ENCODE results near the gene MMRN1. TPM values are rescaled to one million over a fixed set of nuclear protein-coding genes. Genes with fewer than 3 reads are reported as not detected.

MMRN1 gene
- total and polyA plus RNA-seq, 2 of the 8 experiments (the other 6 are each of a cell fraction or from before 2014, with no cell fraction given), result not detected

DNA sequence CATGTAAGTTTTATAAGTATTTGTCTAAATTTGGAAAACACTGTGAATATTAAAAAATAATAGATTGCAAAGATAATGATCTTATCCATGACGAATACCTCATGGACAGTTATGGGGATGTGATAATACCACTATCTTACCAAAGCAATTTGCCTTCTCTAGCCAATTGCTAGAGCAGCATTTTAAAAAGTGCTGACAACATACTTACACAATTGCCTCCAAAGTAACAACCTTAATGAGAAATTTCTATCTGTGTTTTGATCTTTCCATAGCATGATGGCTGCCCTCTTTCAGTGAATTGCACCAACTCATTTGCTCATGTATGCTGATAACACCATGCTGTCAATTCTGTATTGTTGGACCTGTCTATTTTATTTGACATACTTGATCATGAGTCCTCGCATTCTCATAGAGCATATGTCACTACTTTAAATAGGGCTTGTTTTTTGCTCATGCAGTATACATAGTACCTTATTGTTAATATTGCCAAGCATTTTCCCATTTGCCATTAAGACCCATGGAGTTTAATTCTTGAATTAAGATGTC lies 87.2 kb downstream of the MMRN1 start (continued):
- TF ChIP-seq, protein P1, sequence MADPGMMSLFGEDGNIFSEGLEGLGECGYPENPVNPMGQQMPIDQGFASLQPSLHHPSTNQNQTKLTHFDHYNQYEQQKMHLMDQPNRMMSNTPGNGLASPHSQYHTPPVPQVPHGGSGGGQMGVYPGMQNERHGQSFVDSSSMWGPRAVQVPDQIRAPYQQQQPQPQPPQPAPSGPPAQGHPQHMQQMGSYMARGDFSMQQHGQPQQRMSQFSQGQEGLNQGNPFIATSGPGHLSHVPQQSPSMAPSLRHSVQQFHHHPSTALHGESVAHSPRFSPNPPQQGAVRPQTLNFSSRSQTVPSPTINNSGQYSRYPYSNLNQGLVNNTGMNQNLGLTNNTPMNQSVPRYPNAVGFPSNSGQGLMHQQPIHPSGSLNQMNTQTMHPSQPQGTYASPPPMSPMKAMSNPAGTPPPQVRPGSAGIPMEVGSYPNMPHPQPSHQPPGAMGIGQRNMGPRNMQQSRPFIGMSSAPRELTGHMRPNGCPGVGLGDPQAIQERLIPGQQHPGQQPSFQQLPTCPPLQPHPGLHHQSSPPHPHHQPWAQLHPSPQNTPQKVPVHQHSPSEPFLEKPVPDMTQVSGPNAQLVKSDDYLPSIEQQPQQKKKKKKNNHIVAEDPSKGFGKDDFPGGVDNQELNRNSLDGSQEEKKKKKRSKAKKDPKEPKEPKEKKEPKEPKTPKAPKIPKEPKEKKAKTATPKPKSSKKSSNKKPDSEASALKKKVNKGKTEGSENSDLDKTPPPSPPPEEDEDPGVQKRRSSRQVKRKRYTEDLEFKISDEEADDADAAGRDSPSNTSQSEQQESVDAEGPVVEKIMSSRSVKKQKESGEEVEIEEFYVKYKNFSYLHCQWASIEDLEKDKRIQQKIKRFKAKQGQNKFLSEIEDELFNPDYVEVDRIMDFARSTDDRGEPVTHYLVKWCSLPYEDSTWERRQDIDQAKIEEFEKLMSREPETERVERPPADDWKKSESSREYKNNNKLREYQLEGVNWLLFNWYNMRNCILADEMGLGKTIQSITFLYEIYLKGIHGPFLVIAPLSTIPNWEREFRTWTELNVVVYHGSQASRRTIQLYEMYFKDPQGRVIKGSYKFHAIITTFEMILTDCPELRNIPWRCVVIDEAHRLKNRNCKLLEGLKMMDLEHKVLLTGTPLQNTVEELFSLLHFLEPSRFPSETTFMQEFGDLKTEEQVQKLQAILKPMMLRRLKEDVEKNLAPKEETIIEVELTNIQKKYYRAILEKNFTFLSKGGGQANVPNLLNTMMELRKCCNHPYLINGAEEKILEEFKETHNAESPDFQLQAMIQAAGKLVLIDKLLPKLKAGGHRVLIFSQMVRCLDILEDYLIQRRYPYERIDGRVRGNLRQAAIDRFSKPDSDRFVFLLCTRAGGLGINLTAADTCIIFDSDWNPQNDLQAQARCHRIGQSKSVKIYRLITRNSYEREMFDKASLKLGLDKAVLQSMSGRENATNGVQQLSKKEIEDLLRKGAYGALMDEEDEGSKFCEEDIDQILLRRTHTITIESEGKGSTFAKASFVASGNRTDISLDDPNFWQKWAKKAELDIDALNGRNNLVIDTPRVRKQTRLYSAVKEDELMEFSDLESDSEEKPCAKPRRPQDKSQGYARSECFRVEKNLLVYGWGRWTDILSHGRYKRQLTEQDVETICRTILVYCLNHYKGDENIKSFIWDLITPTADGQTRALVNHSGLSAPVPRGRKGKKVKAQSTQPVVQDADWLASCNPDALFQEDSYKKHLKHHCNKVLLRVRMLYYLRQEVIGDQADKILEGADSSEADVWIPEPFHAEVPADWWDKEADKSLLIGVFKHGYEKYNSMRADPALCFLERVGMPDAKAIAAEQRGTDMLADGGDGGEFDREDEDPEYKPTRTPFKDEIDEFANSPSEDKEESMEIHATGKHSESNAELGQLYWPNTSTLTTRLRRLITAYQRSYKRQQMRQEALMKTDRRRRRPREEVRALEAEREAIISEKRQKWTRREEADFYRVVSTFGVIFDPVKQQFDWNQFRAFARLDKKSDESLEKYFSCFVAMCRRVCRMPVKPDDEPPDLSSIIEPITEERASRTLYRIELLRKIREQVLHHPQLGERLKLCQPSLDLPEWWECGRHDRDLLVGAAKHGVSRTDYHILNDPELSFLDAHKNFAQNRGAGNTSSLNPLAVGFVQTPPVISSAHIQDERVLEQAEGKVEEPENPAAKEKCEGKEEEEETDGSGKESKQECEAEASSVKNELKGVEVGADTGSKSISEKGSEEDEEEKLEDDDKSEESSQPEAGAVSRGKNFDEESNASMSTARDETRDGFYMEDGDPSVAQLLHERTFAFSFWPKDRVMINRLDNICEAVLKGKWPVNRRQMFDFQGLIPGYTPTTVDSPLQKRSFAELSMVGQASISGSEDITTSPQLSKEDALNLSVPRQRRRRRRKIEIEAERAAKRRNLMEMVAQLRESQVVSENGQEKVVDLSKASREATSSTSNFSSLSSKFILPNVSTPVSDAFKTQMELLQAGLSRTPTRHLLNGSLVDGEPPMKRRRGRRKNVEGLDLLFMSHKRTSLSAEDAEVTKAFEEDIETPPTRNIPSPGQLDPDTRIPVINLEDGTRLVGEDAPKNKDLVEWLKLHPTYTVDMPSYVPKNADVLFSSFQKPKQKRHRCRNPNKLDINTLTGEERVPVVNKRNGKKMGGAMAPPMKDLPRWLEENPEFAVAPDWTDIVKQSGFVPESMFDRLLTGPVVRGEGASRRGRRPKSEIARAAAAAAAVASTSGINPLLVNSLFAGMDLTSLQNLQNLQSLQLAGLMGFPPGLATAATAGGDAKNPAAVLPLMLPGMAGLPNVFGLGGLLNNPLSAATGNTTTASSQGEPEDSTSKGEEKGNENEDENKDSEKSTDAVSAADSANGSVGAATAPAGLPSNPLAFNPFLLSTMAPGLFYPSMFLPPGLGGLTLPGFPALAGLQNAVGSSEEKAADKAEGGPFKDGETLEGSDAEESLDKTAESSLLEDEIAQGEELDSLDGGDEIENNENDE (IDR thresholded peaks at IDR 0.05; ENCODE audit: insufficient replicate concordance, low read length), result no peak
- TF ChIP-seq PHF8 (conservative IDR thresholded peaks at IDR 0.05; ENCODE audit: low read depth, low read length) (no peak), KDM1A (IDR thresholded peaks at IDR 0.05; ENCODE audit: borderline replicate concordance, low read length) (no peak)
- TF ChIP-seq, protein P2, sequence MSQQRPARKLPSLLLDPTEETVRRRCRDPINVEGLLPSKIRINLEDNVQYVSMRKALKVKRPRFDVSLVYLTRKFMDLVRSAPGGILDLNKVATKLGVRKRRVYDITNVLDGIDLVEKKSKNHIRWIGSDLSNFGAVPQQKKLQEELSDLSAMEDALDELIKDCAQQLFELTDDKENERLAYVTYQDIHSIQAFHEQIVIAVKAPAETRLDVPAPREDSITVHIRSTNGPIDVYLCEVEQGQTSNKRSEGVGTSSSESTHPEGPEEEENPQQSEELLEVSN (IDR thresholded peaks at IDR 0.05), result no peak
